Body of pancreas (tissue), 4 donors: ENCODE data around the gene CPT1B. TPM values are rescaled to one million over a fixed set of nuclear protein-coding genes. Genes with fewer than 3 reads are reported as not detected.

Experiments
- ATAC-seq: fragments of 150-250 bp; one replicate; pipeline ENCODE4 v1.9.1; 2016
- DNase-seq, 4 donors: peaks; one replicate each; pipeline ENCODE4 v3.0.0-alpha.2; 2019
- H3K27ac ChIP-seq, 4 donors: fragments of 200-600 bp; sonication (generic); 1 replicate in 3 of 4; 2 replicates in 1 of 4; pipeline versions ENCODE4 v1.5.1 to v1.6.1; 2016 to 2019; ENCODE audit warnings: mild to moderate bottlenecking in 1 of 4, mixed read lengths in 1 of 4, moderate library complexity in 1 of 4
- H3K27me3 ChIP-seq, 2 donors: fragments of 200-600 bp; sonication (generic); one replicate each; pipeline ENCODE4 v1.6.0; 2016; ENCODE audit warnings: mild to moderate bottlenecking in 1 of 2
- H3K36me3 ChIP-seq, 2 donors: fragments of 200-600 bp; sonication (generic); replicated peaks in 1 of 2; 2 replicates each; pipeline ENCODE4 v1.5.1; 2016; ENCODE audit warnings: low read depth in 2 of 2; ENCODE audit not compliant: insufficient read depth in 1 of 2
- H3K4me1 ChIP-seq: fragments of 200-600 bp; sonication (generic); one replicate; pipeline ENCODE4 v1.6.0; 2016
- H3K4me3 ChIP-seq, 2 donors: fragments of 200-600 bp; sonication (generic); 1 replicate in 1 of 2; 2 replicates in 1 of 2; pipeline ENCODE4 v1.5.1; 2016 to 2019
- H3K9me3 ChIP-seq, 3 donors: fragments of 200-600 bp; sonication (generic); 1 replicate in 2 of 3; 2 replicates in 1 of 3; pipeline ENCODE4 v1.5.1; 2016
- POLR2A ChIP-seq, 3 donors: fragments of 450-650 bp; IDR thresholded peaks; one replicate each; pipeline ENCODE4 v1.6.1; 2016; ENCODE audit warnings: antibody characterized with exemption in 3 of 3, mild to moderate bottlenecking in 2 of 3
- WGBS, 2 donors: methylation state at CpG; one replicate each; pipeline ENCODE4 v1.1.5; 2017; 5-methylcytosine and 5-hydroxymethylcytosine counted together
- intact Hi-C: fragments of 100-400 bp; cut with DNase I; formaldehyde crosslinking; loops from one replicate; pipeline ENCODE4 v1.15.1; 2023
- total RNA-seq, 2 donors: library from RNA; depleted of rRNA; stranded (reverse); fragments of >200 nt; gene quantifications; one replicate each; pipeline ENCODE4 v1.1.0, GENCODE V29; 2016
- TF ChIP-seq, protein P1 (sequence below), 7 experiments: fragments of 450-650 bp in 4 of 7; fragments of 200-600 bp in 3 of 7; sonication (generic) in 3 of 7; IDR thresholded peaks; one replicate each; pipeline ENCODE4 v1.5.1; 2016 to 2019; ENCODE audit warnings: antibody characterized with exemption in 7 of 7

Gene CPT1B
- total RNA-seq, 2 donors from 2014 or later: 8.3 to 34.9 TPM

GRCh38 chr22:50553310-50553709, 24.9 kb downstream of the CPT1B start:
- no peak for DNase-seq
- H3K36me3 ChIP-seq: no peaks in the 10 kb centered on the region
- no peak for ATAC-seq
- no peaks in the 10 kb centered on the region for H3K9me3 ChIP-seq
- H3K27ac ChIP-seq: no peak overlapping the region
- intact Hi-C loops: no loop called here
- WGBS, 2 donors: 61 to 68% methylated on average over 8 of the region's 8 CpGs
- TF ChIP-seq, protein P1, sequence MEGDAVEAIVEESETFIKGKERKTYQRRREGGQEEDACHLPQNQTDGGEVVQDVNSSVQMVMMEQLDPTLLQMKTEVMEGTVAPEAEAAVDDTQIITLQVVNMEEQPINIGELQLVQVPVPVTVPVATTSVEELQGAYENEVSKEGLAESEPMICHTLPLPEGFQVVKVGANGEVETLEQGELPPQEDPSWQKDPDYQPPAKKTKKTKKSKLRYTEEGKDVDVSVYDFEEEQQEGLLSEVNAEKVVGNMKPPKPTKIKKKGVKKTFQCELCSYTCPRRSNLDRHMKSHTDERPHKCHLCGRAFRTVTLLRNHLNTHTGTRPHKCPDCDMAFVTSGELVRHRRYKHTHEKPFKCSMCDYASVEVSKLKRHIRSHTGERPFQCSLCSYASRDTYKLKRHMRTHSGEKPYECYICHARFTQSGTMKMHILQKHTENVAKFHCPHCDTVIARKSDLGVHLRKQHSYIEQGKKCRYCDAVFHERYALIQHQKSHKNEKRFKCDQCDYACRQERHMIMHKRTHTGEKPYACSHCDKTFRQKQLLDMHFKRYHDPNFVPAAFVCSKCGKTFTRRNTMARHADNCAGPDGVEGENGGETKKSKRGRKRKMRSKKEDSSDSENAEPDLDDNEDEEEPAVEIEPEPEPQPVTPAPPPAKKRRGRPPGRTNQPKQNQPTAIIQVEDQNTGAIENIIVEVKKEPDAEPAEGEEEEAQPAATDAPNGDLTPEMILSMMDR (IDR thresholded peaks at IDR 0.05): no peak
- no peak for TF ChIP-seq POLR2A (IDR thresholded peaks at IDR 0.05)
- H3K4me3 ChIP-seq: no peak overlapping the region
- H3K4me1 ChIP-seq: peaks cover 9% of the 10 kb centered on the region
- H3K27me3 ChIP-seq: peaks cover 0 to 9% of the 10 kb centered on the region in 2 donors

DNA sequence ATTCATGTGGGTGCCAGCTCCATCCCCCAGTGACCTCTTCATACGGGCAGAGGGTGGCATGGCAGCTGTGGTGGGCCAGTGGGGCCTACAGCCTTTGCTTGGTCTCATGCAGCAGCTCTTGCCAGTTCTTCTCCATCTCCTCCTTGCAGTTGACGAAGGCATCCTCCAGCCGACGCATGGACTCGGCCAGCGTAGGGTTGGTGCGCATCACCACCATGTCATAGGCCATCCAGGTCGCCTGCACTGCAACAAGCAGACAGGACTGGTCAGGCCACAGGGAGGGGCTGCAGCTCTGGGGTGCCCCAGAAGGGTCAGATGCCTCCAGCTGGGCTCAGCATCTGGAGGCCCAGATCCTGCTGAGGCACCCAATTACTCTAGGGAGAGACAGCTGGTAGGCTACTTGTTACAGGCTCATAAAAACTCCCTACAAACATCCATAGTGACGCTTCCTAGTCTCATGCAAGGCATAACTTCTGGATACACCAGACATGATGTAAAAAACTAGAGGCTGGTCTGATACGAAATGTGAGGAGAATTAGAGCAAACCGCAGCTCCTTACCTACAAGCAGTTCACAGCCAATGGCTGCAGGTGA, 27.0 kb downstream of the CPT1B start:
- DNase-seq: no peak
- 92 to 95% methylated on average over 8 to 11 of the region's 11 CpGs for WGBS, 2 donors
- H3K27ac ChIP-seq: no peak overlapping the region
- no peak for TF ChIP-seq POLR2A (IDR thresholded peaks at IDR 0.05)
- TF ChIP-seq, protein P1 (IDR thresholded peaks at IDR 0.05): no peak
- H3K36me3 ChIP-seq: no peaks in the 10 kb centered on the region
- peaks cover 0 to 23% of the 10 kb centered on the region in 2 donors for H3K27me3 ChIP-seq
- H3K4me1 ChIP-seq: peaks cover 11% of the 10 kb centered on the region
- ATAC-seq: no peak
- intact Hi-C loops: no loop called here
- no peaks in the 10 kb centered on the region for H3K9me3 ChIP-seq
- no peak overlapping the region for H3K4me3 ChIP-seq

GRCh38 chr22:50550395-50550794, 27.8 kb downstream of the CPT1B start:
- H3K36me3 ChIP-seq: no peaks in the 10 kb centered on the region
- 80 to 85% methylated on average over 6 to 8 of the region's 8 CpGs for WGBS, 2 donors
- DNase-seq: no peak
- TF ChIP-seq, protein P1 (IDR thresholded peaks at IDR 0.05): no peak
- TF ChIP-seq POLR2A (IDR thresholded peaks at IDR 0.05): no peak
- H3K4me3 ChIP-seq: no peak overlapping the region
- no peaks in the 10 kb centered on the region for H3K9me3 ChIP-seq
- peaks cover 0 to 23% of the 10 kb centered on the region in 2 donors for H3K27me3 ChIP-seq
- intact Hi-C loops: no loop called here
- no peak overlapping the region for H3K27ac ChIP-seq
- peaks cover 11% of the 10 kb centered on the region for H3K4me1 ChIP-seq
- no peak for ATAC-seq

GRCh38 chr22:50548921-50549790, 29.1 kb downstream of the CPT1B start:
- H3K27ac ChIP-seq: no peak overlapping the region

More at GRCh38 chr22:50548921-50549790, 29.1 kb downstream of the CPT1B start:
- intact Hi-C loops: no loop called here
- TF ChIP-seq POLR2A (IDR thresholded peaks at IDR 0.05): no peak
- TF ChIP-seq, protein P1 (IDR thresholded peaks at IDR 0.05): no peak
- H3K36me3 ChIP-seq: no peaks in the 10 kb centered on the region
- ATAC-seq (no peak), DNase-seq (no peak)
- peaks cover 16% of the 10 kb centered on the region for H3K4me1 ChIP-seq
- H3K4me3 ChIP-seq: no peak overlapping the region
- WGBS, 2 donors: 63 to 76% methylated on average over 11 to 56 of the region's 68 CpGs
- H3K9me3 ChIP-seq: no peaks in the 10 kb centered on the region
- peaks cover 0 to 23% of the 10 kb centered on the region in 2 donors for H3K27me3 ChIP-seq
